Measurements from ENCODE around the gene FAM83E.

Gene FAM83E

GRCh38 chr19:48639483-48640375, 24.9 kb upstream of the FAM83E start:
- no peak for DNase-seq (ENCODE audit: low spot score)
- no peak for TF ChIP-seq CTCF (IDR thresholded peaks at IDR 0.05; ENCODE audit: extremely low read depth, missing control alignments)

GRCh38 chr19:48638831-48639381, 24.0 kb upstream of the FAM83E start:
- TF ChIP-seq CTCF (IDR thresholded peaks at IDR 0.05; ENCODE audit: extremely low read depth, missing control alignments), result no peak
- DNase-seq (ENCODE audit: low spot score), result no peak

GRCh38 chr19:48637948-48638830, 23.3 kb upstream of the FAM83E start:
- no peak for TF ChIP-seq CTCF (IDR thresholded peaks at IDR 0.05; ENCODE audit: extremely low read depth, missing control alignments)
- DNase-seq (ENCODE audit: low spot score), result peak; percentile 86

GRCh38 chr19:48637449-48637947, 22.6 kb upstream of the FAM83E start:
- TF ChIP-seq CTCF (IDR thresholded peaks at IDR 0.05; ENCODE audit: extremely low read depth, missing control alignments), result no peak
- DNase-seq (ENCODE audit: low spot score), result peak; percentile 95

GRCh38 chr19:48636859-48637448, 22.1 kb upstream of the FAM83E start, which contains the start of gene DBP:
DBP (minus strand) TSS chr19:48637379; CDS start chr19:48636994, 385 bp downstream.
- DNase-seq (ENCODE audit: low spot score), result no peak

More at GRCh38 chr19:48636859-48637448, 22.1 kb upstream of the FAM83E start, which contains the start of gene DBP:
- no peak for TF ChIP-seq CTCF (IDR thresholded peaks at IDR 0.05; ENCODE audit: extremely low read depth, missing control alignments)
